ENCODE measurements around the gene CES4A.

DNA sequence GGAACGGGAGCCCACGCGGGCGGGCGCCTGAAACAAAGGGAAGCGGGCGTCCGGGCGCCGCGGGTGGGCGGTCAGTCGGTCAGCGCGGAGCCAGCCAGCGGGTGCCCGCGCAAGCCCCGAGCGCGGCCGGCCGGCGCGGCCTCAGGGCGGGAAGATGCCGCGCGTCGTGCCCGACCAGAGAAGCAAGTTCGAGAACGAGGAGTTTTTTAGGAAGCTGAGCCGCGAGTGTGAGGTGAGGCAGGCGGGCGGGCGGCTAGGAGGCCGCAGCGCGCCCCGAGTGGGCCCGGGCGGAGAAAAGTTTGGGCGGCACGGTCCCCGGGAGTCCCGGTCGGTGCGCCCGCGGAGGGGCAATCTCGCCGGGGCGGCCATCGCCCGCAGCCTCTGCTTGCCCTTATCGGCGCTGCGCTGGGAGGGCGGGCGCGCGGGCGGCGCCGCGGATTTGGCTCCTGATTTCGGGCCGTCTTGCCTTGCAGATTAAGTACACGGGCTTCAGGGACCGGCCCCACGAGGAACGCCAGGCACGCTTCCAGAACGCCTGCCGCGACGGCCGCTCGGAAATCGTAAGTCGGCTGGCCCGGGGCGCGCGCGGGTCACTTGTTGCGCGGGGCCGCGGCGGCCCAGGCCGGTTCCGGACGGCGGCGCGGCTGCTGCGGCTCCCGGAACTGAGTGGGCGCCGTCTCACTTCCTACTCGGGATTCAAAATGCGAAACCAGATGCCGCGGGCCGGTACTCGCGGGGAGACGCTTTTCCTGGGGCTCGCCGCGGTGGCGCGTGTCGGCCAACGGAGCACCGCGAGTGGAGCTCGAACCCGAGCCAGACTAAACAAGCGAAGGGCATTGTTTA, 41.1 kb downstream of the CES4A start:
- peak in 2 of 4 donors; percentile 26 to 59 for TF ChIP-seq POLR2A (IDR thresholded peaks at IDR 0.05)
- TF ChIP-seq, protein P1, sequence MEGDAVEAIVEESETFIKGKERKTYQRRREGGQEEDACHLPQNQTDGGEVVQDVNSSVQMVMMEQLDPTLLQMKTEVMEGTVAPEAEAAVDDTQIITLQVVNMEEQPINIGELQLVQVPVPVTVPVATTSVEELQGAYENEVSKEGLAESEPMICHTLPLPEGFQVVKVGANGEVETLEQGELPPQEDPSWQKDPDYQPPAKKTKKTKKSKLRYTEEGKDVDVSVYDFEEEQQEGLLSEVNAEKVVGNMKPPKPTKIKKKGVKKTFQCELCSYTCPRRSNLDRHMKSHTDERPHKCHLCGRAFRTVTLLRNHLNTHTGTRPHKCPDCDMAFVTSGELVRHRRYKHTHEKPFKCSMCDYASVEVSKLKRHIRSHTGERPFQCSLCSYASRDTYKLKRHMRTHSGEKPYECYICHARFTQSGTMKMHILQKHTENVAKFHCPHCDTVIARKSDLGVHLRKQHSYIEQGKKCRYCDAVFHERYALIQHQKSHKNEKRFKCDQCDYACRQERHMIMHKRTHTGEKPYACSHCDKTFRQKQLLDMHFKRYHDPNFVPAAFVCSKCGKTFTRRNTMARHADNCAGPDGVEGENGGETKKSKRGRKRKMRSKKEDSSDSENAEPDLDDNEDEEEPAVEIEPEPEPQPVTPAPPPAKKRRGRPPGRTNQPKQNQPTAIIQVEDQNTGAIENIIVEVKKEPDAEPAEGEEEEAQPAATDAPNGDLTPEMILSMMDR (IDR thresholded peaks at IDR 0.05): no peak
